Testis (tissue), 2 donors: Measurements from ENCODE around the gene VWA3B.

ENCODE experiments used
- CTCF ChIP-seq, 3 experiments: fragments of 450-650 bp in 2 of 3; fragments of 200-600 bp in 1 of 3; sonication (generic) in 1 of 3; IDR thresholded peaks; one replicate each; pipeline ENCODE4 v1.5.1; 2016 to 2019; ENCODE audit warnings: antibody characterized with exemption in 3 of 3, mild to moderate bottlenecking in 2 of 3, moderate library complexity in 1 of 3
- POLR2A ChIP-seq: fragments of 450-650 bp; IDR thresholded peaks from one replicate; pipeline ENCODE4 v1.6.1; 2017; ENCODE audit warnings: antibody characterized with exemption, mild to moderate bottlenecking, moderate library complexity

- no peak for TF ChIP-seq CTCF (IDR thresholded peaks at IDR 0.05)
- TF ChIP-seq POLR2A = no peak
These were observed 207.1 kb downstream of the VWA3B start for GRCh38 chr2:98293931-98294687.
